HG03558 (cell line): ENCODE measurements around the gene ALDH18A1.

Experiments
- ATAC-seq: cut with Tn5 transposase; IDR thresholded peaks from one replicate; pipeline ENCODE4 v1.9.1; 2021; ENCODE audit warnings: moderate number of reproducible peaks; ENCODE audit not compliant: unreplicated experiment; ENCODE audit errors: extremely low read depth

The ALDH18A1 gene

GRCh38 chr10:95597788-95598187, 58.7 kb downstream of the ALDH18A1 start:
- no peak for ATAC-seq

DNA sequence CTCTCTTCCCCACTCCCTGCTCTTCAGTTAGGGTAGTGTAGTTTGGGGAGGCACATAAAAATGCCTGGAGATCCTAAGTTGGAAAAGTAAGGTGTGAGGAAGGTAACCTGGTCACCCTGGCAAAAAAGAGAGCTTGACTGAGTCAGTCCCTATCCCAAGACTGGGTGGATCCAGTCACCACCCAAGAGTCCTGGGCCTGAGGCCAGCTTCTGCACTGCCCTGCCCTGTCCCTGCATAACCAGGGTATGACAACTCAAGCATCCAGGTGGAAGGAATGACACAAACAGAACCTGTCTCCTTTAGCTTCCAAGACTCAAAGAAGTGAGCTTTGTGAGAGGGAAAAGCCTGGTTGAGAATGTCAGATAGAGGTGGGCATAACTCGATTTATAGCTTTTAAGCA, 68.5 kb downstream of the ALDH18A1 start:
- ATAC-seq: no peak

DNA sequence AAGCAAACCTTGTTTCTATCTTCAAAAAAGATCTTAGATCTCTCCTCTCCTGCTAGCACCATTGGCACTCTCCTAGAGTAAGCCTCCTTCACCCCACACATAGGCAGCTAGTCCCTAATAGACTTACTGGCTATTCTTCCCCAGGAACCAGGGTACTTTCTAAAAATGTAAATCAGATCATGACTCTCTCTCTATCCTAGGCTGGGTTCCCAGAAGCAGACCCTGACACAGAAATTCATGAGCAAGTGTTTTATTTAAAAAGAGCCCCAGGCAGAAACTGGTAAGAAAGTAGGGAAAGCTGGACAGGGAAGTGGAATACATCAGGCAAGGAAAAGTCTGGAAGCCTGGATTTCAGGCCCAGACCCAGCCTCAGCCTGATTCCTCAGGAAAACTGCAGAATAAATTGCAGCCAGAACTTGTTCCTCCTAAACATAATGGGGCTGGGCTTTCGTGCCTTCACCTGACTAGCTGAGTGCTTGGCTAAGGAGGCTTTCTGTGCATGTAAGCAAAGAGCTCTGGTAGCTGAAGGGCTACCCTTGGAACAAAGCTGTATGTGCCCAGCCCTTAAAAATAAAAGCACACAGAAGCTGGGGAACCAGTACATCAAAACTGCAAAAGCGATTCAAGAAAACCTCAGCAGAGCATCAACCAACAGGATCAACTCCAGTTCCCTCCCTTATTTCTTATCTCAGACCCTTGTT, 76.5 kb downstream of the ALDH18A1 start:
- ATAC-seq: no peak

- ATAC-seq: no peak
Observed at GRCh38 chr10:95579292-95579691, 77.2 kb downstream of the ALDH18A1 start.

- no peak for ATAC-seq
Observed at GRCh38 chr10:95578619-95579018, 77.9 kb downstream of the ALDH18A1 start.

DNA sequence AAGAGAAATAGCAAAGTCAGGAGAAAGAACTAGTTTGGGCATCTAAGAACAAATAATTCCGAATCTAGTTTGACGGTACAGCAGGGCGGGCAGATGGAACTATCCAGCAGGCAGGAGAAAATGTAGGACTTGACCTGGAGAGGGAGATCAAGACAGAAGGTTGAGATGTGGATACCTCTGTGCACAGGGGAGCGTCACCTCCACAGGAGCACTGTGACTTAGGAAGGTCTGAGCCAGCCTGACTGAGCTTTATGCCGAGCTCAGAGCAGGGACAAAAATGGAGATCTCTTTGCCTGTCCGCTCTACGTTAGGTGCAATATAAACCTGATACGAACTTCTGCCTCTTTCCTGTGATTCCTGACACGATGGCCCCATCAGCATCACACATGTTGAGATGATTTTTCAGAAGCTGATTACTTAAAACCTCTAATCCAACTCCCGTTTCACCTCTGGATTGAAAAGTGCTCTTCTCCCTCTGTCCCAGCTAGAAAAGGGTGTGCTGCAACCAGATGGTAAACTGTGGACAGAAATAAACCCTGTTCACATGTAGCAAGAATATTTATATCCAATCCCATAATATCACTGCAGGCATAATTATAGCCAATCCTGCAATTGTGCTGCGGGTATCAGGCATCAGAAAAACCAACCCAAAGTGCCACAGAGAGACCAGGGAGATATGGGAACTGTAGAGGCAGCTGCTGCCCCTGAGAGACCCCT, 81.7 kb downstream of the ALDH18A1 start:
- no peak for ATAC-seq

GRCh38 chr10:95573964-95574604, 82.4 kb downstream of the ALDH18A1 start:
- no peak for ATAC-seq

- ATAC-seq: no peak
Observed at GRCh38 chr10:95573527-95573926, 83.0 kb downstream of the ALDH18A1 start.

DNA sequence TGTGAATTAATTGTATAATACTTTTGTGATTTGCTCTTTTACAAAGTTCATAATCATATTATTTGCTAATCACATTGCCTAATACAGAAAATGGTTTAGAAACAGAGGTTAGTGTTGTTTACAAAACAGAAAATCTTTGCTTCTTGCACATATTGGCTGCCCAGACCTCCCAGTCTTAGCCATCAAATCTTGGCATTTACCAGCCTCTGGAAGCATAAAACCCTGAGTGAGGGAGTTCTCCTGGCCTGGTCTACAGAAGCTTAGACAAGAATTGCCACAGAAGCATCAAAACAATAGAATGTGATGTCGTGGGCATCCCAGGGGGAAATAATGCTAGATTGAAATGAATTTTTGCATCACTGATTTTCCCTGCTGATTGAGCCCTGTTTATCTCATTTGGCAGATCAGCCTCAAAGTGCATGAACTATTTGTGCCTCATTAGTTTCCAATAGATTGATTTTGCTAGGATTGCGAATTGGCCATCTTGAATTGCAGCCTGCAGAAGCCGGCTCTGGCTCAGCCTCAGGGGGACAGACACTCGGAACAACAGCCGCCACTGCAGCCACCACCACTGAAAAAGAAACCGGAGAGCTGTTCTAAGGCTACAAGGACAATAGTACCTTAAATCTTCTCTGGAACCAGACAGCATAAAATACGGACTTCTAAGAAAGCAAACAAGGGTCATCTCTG, 84.2 kb downstream of the ALDH18A1 start:
- no peak for ATAC-seq

GRCh38 chr10:95571390-95571789, 85.1 kb downstream of the ALDH18A1 start:
- ATAC-seq: no peak

- ATAC-seq: no peak
Observed at GRCh38 chr10:95569368-95569767, 87.1 kb downstream of the ALDH18A1 start.

GRCh38 chr10:95567903-95568630, 88.4 kb downstream of the ALDH18A1 start:
- ATAC-seq: no peak

DNA sequence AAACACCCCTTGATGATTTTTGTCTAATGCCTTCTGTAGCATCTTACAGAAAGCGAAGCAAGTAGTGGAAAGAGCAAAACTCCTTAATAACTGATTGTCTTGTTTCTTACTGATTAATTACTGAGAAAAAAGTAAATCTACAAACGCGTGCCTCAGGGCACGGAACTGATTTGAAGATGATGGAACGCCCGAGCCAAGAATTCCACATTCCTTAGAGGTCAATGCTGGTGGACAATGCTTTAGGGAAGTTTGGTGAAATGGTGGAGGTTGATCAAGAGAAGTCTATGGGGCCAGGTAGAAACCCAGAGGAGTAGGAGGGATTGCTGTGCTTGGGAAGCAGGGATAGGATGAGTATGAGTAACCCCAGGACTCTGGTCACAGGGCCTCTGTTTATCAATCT, 90.4 kb downstream of the ALDH18A1 start:
- no peak for ATAC-seq

DNA sequence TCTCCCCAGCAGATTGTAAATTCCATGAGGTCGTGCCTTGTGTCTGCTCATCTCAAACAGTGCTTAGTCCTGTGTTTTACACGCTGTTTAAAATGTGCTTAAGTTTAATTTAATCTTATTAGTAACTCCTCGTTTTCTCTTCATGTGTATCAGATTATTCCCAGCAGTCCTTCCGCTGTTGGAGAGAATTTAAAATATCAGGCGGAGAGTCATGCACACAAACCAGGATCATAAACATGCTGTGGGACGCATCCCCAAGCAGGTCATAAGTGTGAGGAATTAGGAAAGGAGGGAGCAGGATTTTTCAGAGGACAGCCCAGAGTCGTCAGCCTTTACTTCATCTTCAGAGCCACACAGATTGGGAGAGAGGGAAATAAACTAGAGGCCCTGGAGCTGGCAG, 91.2 kb downstream of the ALDH18A1 start:
- ATAC-seq: no peak

DNA sequence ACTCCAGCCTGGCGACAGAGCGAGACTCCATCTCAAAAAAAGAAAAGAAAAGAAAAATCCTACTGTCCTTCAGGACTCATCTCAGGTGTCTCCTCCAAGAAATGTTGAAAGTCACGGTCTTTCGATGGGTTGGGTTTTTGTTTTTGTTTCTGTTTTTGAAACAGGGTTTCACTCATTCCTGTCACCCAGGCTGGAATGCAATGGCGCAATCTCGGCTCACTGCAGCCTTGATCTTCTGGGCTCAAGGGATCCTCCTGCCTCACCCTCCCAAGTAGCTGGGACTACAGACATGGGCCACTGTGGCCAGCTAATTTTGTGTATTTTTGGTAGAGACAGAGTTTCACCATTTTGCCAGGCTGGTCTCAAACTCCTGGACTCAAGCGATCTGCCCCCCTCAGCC, 92.2 kb downstream of the ALDH18A1 start:
- ATAC-seq: no peak

DNA sequence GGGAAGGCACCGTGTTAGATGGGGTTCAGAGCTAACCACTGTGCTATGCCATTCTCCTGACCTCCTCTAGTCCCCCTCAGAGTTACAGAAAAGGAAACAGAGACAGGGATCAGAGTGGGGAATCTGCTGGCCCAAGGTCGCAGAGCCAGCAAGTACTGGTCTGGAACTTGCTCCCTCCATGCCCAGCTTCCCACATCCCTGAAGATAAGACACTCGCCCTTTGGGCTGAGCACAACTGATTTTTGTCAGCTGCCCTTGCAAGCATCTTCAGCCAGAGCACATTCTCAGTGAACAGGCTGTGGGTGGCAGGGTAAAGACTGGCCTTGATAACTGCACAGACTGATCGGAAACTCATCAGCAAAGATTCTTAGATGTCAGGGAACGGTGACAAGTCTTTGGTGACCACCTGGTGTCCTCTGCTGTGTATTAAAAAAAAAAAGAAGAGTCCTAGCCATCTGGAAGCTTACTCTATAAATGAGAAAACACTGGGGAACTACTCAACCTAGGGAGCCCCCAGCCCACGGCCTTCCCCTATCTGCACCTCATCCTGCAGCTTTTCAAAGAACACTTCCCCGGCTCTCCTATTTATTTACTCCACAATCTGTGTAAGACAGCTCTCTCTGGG, 94.1 kb downstream of the ALDH18A1 start:
- no peak for ATAC-seq

GRCh38 chr10:95561864-95562177, 94.7 kb downstream of the ALDH18A1 start:
- ATAC-seq: no peak

DNA sequence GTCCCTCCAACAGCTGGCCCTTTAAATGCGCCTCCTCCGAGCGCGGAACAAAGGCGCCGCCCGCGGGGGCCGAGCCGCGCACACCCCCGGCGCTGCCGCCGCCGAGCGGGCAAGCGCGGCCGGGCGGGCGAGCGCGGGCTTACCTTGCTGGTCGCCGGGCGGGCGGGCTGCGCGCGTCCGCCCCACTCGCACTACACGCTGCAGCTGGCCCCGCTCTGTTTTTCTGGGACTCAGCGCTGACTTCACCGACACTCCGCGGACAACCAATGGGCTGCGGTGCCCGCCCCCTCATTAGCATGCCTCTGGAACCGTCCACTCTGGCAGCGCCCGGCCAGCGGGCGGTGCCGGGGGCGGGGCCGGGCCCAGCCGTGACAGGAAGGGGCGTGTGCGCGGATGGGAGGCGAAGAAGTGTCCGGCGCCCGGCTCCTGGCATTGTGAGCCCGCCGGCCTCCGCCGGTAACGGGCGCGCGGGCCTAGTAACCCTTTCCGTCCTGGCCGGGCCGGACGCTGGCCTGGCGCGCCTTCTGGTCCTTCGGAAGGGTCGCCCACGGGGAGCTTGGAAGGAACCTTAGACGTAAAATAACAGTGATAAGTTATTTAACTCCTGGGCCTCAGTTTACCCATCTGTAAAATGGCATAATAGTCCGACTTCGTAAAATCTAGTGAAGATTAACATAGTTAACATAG, 95.2 kb downstream of the ALDH18A1 start, which contains the start of gene SORBS1:
Gene SORBS1, minus strand, starts transcription at position 195 of the 687 bp plus-strand sequence. CDS start 120,236 bp downstream, outside the sequence.
- peak; percentile 97 for ATAC-seq
